ENCODE measurements around the gene NFIX. TPM values are rescaled to one million over a fixed set of nuclear protein-coding genes. Genes with fewer than 3 reads are reported as not detected.
A peak's percentile ranks its signal among the peaks of the same experiment; 100 is the strongest.

Gene NFIX
- total RNA-seq, 1 donor from 2014 or later: 8.4 TPM

- H3K27ac Mint-ChIP-seq (ENCODE audit: unreplicated experiment): no peak overlapping the region
- Histone ChIP-seq H3K4me2 (ENCODE audit: low read length) (peak overlapping the region; percentile 64), H2AFZ (ENCODE audit: low read depth, low read length) (no peak overlapping the region), H3K27ac (ENCODE audit: low read depth, low read length) (peak overlapping the region; percentile 40), H3K36me3 (ENCODE audit: insufficient read depth, low read length) (no peaks in the 10 kb centered on the region), H3K9me3 (ENCODE audit: insufficient read depth, low read depth, low read length) (no peaks in the 10 kb centered on the region), H3K4me3 (ENCODE audit: insufficient read depth, low read depth, low read length) (no peak overlapping the region), H3K9ac (ENCODE audit: low read length) (peak overlapping the region; percentile 51), H3K27me3 (ENCODE audit: insufficient read depth, low read length) (no peaks in the 10 kb centered on the region), H3K79me2 (ENCODE audit: insufficient read depth, low read length) (peaks cover 98% of the 10 kb centered on the region), H4K20me1 (ENCODE audit: insufficient read depth, low read length) (peaks cover 54% of the 10 kb centered on the region), H3K4me1 (ENCODE audit: insufficient read depth, low read length) (peaks cover 62% of the 10 kb centered on the region)
- no peak overlapping the region for H3K4me3 Mint-ChIP-seq (ENCODE audit: unreplicated experiment)
- peaks cover 29% of the 10 kb centered on the region for H3K4me1 Mint-ChIP-seq (ENCODE audit: low read depth, unreplicated experiment)
- peaks cover 8% of the 10 kb centered on the region for H3K36me3 Mint-ChIP-seq (ENCODE audit: low read depth, unreplicated experiment)
- FAIRE-seq (no peak), DNase-seq (ENCODE audit: low read depth) (no peak)
- TF ChIP-seq EZH2 (IDR thresholded peaks at IDR 0.05; ENCODE audit: insufficient read depth, low read length): no peak
- no peak for TF ChIP-seq CTCF (IDR thresholded peaks at IDR 0.05; ENCODE audit: insufficient read depth, low read depth, low read length)
- peaks cover 67% of the 10 kb centered on the region for H3K27me3 Mint-ChIP-seq (ENCODE audit: low read depth, unreplicated experiment)
- peaks cover 4% of the 10 kb centered on the region for H3K9me3 Mint-ChIP-seq (ENCODE audit: unreplicated experiment)
Measured at GRCh38 chr19:13032837-13033236, 37.6 kb downstream of the NFIX start.

DNA sequence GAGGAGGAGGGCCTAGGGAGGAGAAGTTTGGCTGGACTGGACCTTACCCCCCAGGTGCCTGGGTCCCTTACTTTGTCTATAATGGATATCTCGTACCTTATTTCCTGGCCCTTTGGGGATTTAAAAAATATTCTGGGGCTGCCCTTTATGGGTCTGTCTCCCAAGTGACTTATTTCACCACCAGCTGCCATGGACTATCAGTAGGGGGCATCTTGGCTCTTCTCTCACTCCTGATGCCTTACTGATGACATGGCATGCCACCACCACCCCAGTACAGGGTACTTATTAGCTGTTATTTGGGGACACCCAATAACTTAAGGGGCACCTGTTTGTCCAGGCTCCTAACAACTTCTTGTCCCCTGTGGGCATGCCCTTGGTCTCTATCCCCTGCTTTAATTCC, 38.0 kb downstream of the NFIX start:
- Histone ChIP-seq H3K36me3 (ENCODE audit: insufficient read depth, low read length) (no peaks in the 10 kb centered on the region), H3K9ac (ENCODE audit: low read length) (no peak overlapping the region), H3K4me1 (ENCODE audit: insufficient read depth, low read length) (peaks cover 63% of the 10 kb centered on the region), H3K79me2 (ENCODE audit: insufficient read depth, low read length) (peaks cover 98% of the 10 kb centered on the region), H4K20me1 (ENCODE audit: insufficient read depth, low read length) (peaks cover 52% of the 10 kb centered on the region), H3K27me3 (ENCODE audit: insufficient read depth, low read length) (no peaks in the 10 kb centered on the region), H2AFZ (ENCODE audit: low read depth, low read length) (no peak overlapping the region), H3K9me3 (ENCODE audit: insufficient read depth, low read depth, low read length) (no peaks in the 10 kb centered on the region), H3K4me2 (ENCODE audit: low read length) (no peak overlapping the region), H3K27ac (ENCODE audit: low read depth, low read length) (no peak overlapping the region), H3K4me3 (ENCODE audit: insufficient read depth, low read depth, low read length) (no peak overlapping the region)
- no peak for DNase-seq (ENCODE audit: low read depth)
- Mint-ChIP-seq H3K4me3 (ENCODE audit: unreplicated experiment) (no peak overlapping the region), H3K4me1 (ENCODE audit: low read depth, unreplicated experiment) (peaks cover 30% of the 10 kb centered on the region), H3K9me3 (ENCODE audit: unreplicated experiment) (peaks cover 4% of the 10 kb centered on the region), H3K27me3 (ENCODE audit: low read depth, unreplicated experiment) (peaks cover 65% of the 10 kb centered on the region), H3K36me3 (ENCODE audit: low read depth, unreplicated experiment) (peaks cover 8% of the 10 kb centered on the region), H3K27ac (ENCODE audit: unreplicated experiment) (peak overlapping the region; percentile 34)
- TF ChIP-seq CTCF (IDR thresholded peaks at IDR 0.05; ENCODE audit: insufficient read depth, low read depth, low read length) (no peak), EZH2 (IDR thresholded peaks at IDR 0.05; ENCODE audit: insufficient read depth, low read length) (no peak)
- FAIRE-seq: no peak

DNA sequence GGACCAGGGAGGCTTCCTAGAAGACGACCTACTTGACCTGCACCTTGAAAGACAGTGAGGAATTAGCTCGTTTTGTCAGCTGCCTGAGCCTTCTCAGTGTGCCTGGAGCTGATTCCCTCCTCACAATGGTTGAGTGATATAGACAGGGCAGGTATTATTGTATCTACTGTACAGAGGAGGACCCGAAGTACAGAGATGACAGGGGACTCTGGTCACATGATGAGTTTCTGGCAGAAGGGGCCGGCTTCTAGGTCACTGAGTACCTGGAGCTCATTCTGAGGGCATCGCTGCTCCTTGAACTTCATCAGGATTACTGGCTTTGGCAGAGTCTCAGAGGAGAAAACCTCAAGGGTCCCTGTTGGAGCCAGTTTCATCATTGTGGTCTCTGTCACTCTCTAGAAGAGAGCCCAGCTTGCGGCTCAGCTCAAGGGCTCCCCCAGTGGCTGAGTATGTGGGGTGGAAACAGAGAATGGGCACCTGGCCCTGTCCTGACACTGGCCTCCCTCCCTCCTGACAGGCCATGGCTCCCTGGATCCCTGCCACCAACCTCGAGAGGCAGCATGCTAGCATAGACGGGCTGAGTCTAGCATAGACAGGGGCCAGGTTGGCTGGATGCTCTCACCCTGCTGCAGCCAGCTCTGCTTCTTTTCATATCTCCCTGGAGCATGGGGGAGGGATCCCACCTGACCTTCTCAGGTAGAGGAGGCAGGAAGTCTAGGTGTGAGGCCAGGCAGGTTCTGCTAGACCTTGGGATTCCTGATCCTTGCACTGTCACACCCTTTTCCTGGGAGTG, 38.7 kb downstream of the NFIX start:
- Histone ChIP-seq H3K9ac (ENCODE audit: low read length) (no peak overlapping the region), H4K20me1 (ENCODE audit: insufficient read depth, low read length) (peaks cover 48% of the 10 kb centered on the region), H3K4me2 (ENCODE audit: low read length) (peak overlapping the region; percentile 7), H3K27ac (ENCODE audit: low read depth, low read length) (no peak overlapping the region), H3K4me3 (ENCODE audit: insufficient read depth, low read depth, low read length) (no peak overlapping the region), H3K36me3 (ENCODE audit: insufficient read depth, low read length) (no peaks in the 10 kb centered on the region), H3K4me1 (ENCODE audit: insufficient read depth, low read length) (peaks cover 63% of the 10 kb centered on the region), H3K79me2 (ENCODE audit: insufficient read depth, low read length) (peaks cover 98% of the 10 kb centered on the region), H2AFZ (ENCODE audit: low read depth, low read length) (no peak overlapping the region), H3K27me3 (ENCODE audit: insufficient read depth, low read length) (no peaks in the 10 kb centered on the region), H3K9me3 (ENCODE audit: insufficient read depth, low read depth, low read length) (no peaks in the 10 kb centered on the region)
- H3K9me3 Mint-ChIP-seq (ENCODE audit: unreplicated experiment): peaks cover 2% of the 10 kb centered on the region
- no peak for TF ChIP-seq EZH2 (IDR thresholded peaks at IDR 0.05; ENCODE audit: insufficient read depth, low read length)
- TF ChIP-seq CTCF (IDR thresholded peaks at IDR 0.05; ENCODE audit: insufficient read depth, low read depth, low read length): peak; percentile 63
- FAIRE-seq (no peak), DNase-seq (ENCODE audit: low read depth) (peak; percentile 55)
- peaks cover 64% of the 10 kb centered on the region for H3K27me3 Mint-ChIP-seq (ENCODE audit: low read depth, unreplicated experiment)
- peak overlapping the region; percentile 34 for H3K27ac Mint-ChIP-seq (ENCODE audit: unreplicated experiment)
- H3K4me1 Mint-ChIP-seq (ENCODE audit: low read depth, unreplicated experiment): peaks cover 30% of the 10 kb centered on the region
- no peak overlapping the region for H3K4me3 Mint-ChIP-seq (ENCODE audit: unreplicated experiment)
- H3K36me3 Mint-ChIP-seq (ENCODE audit: low read depth, unreplicated experiment): peaks cover 5% of the 10 kb centered on the region

Data from astrocyte (in vitro differentiated cells and primary cell).